Measurements from ENCODE around the gene MYO3B. TPM values are rescaled to one million over a fixed set of nuclear protein-coding genes. Genes with fewer than 3 reads are reported as not detected.

MYO3B gene
- total and polyA plus RNA-seq, 2 of the 8 experiments (the other 6 are each of a cell fraction or from before 2014, with no cell fraction given): 0.17 to 0.19 TPM

GRCh38 chr2:170694316-170694715 is 516.4 kb downstream of the MYO3B start (continued):
- TF ChIP-seq RNF2 (IDR thresholded peaks at IDR 0.05; ENCODE audit: borderline replicate concordance, low read depth, low read length, missing control alignments, poor library complexity, severe bottlenecking) (no peak), SIN3A (conservative IDR thresholded peaks at IDR 0.05 in 1 of 2, IDR thresholded peaks at IDR 0.05 in 1 of 2; ENCODE audit: low read depth in 1 of 2, low read length in 2 of 2) (no peak), SRF (IDR thresholded peaks at IDR 0.05; ENCODE audit: low read depth, low read length) (no peak), KDM5A (IDR thresholded peaks at IDR 0.05; ENCODE audit: low read length) (no peak), CBX5 (IDR thresholded peaks at IDR 0.05; ENCODE audit: low read depth, low read length) (no peak)
